KMS-11 (cell line): ENCODE measurements around the gene MOB1B.

Experiments used
- H2AFZ ChIP-seq: fragments of 200-600 bp; sonication (generic); 2 replicates; pipeline ENCODE4 v1.6.1; 2016; ENCODE audit warnings: antibody characterized with exemption, mixed run types, low read depth
- H3K27ac ChIP-seq: fragments of 200-600 bp; sonication (generic); 2 replicates; pipeline ENCODE4 v1.6.1; 2016; ENCODE audit warnings: mild to moderate bottlenecking, mixed run types
- H3K27me3 ChIP-seq: fragments of 200-600 bp; sonication (generic); 2 replicates; pipeline ENCODE4 v1.6.1; 2017; ENCODE audit warnings: mild to moderate bottlenecking, low read depth, mixed run types, moderate library complexity; ENCODE audit not compliant: insufficient read depth
- H3K36me3 ChIP-seq: fragments of 200-600 bp; sonication (generic); 2 replicates; pipeline ENCODE4 v1.6.1; 2017; ENCODE audit warnings: mild to moderate bottlenecking, mixed run types; ENCODE audit not compliant: insufficient read depth
- H3K4me1 ChIP-seq: fragments of 200-600 bp; sonication (generic); 2 replicates; pipeline ENCODE4 v1.6.1; 2016; ENCODE audit warnings: mild to moderate bottlenecking, low read depth, mixed run types; ENCODE audit not compliant: poor library complexity, severe bottlenecking
- H3K4me2 ChIP-seq: fragments of 200-600 bp; sonication (generic); 2 replicates; pipeline ENCODE4 v1.7.0; 2016; ENCODE audit warnings: mild to moderate bottlenecking, mixed run types
- H3K4me3 ChIP-seq: fragments of 200-600 bp; sonication (generic); IDR thresholded peaks from 2 replicates; pipeline ENCODE4 v1.6.1; 2017; ENCODE audit warnings: low read depth, low read length, mixed read lengths; ENCODE audit not compliant: insufficient read depth
- H3K79me2 ChIP-seq: fragments of 200-600 bp; sonication (generic); 2 replicates; pipeline ENCODE4 v1.6.1; 2016; ENCODE audit warnings: low read depth, mixed run types; ENCODE audit not compliant: insufficient read depth
- H3K9ac ChIP-seq: fragments of 200-600 bp; sonication (generic); 2 replicates; pipeline ENCODE4 v1.6.1; 2016; ENCODE audit warnings: mild to moderate bottlenecking, mixed run types
- H4K20me1 ChIP-seq: fragments of 200-600 bp; sonication (generic); 2 replicates; pipeline ENCODE4 v1.6.1; 2016; ENCODE audit warnings: mild to moderate bottlenecking, mixed run types; ENCODE audit not compliant: insufficient read depth
- TF ChIP-seq, protein P1 (sequence below): fragments of 200-600 bp; sonication (generic); conservative IDR thresholded peaks from 2 replicates; pipeline ENCODE4 v1.6.1; 2017; ENCODE audit warnings: low read depth, mild to moderate bottlenecking, antibody characterized with exemption, low read length, moderate library complexity, mixed read lengths

The MOB1B gene

DNA sequence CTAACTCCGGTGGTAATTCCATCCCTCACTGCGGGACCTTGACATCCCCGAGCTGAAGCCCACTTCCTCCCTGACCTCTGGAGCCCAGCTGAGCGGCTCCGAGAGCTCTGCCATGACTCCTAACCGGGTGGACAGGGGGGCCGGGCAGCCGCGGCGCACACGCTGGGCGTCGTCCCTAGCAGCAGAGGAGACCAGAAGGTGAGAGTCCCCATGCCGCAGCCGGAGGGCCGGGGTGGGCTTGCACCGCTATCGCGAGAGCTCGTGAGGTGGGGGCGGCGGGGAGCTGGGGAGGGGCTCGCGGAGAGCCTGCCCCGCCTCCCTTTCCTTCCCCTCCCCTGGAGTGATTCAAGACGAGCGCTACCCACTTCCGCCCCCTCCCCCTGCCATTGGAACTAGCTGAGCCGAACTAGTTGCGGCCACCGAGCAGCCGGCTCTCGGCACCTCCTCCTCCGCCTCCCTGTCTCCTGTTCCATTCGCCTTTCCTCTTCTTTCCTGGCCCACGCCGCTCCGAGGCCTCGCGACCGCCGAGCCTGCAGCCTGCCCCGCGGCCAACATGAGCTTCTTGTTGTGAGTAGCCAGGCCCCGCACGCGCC lies at the start of gene MOB1B:
TSS of gene MOB1B (plus strand) at position 386 of the 593 bp plus-strand sequence. CDS start at position 554, 168 bp downstream.
- Histone ChIP-seq H3K9ac (peak within 1 kb of the TSS; percentile 65), H3K27ac (no peak within 1 kb of the TSS), H3K4me3 (peak within 1 kb of the TSS; percentile 80), H2AFZ (peak within 1 kb of the TSS; percentile 99), H3K79me2 (peaks cover 18% of the 10 kb centered on the region; the same call in 1 of the 2 replicates), H4K20me1 (no peaks in the 10 kb centered on the region), H3K4me2 (peak within 1 kb of the TSS; percentile 62), H3K4me1 (peaks cover 10% of the 10 kb centered on the region), H3K27me3 (no peaks in the 10 kb centered on the region), H3K36me3 (no peaks in the 10 kb centered on the region)
- TF ChIP-seq, protein P1, sequence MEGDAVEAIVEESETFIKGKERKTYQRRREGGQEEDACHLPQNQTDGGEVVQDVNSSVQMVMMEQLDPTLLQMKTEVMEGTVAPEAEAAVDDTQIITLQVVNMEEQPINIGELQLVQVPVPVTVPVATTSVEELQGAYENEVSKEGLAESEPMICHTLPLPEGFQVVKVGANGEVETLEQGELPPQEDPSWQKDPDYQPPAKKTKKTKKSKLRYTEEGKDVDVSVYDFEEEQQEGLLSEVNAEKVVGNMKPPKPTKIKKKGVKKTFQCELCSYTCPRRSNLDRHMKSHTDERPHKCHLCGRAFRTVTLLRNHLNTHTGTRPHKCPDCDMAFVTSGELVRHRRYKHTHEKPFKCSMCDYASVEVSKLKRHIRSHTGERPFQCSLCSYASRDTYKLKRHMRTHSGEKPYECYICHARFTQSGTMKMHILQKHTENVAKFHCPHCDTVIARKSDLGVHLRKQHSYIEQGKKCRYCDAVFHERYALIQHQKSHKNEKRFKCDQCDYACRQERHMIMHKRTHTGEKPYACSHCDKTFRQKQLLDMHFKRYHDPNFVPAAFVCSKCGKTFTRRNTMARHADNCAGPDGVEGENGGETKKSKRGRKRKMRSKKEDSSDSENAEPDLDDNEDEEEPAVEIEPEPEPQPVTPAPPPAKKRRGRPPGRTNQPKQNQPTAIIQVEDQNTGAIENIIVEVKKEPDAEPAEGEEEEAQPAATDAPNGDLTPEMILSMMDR = no peak

DNA sequence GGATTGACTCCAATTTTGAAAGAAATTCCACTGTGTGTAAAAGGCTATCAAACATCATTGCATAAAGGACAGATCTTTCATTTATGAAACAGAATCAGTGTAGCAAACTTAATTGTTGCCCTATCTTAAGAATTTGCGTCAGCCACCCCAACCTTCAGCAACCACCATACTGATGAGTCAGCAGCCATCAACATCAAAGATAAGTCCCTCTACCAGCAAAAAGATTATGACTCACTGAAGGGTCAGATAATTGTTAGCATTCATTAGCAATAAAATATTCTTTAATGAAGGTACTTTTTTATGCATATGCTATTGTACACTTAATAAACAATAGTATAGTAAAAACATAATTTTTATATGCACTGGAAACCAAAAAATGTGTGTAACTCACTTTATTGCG lies 46.7 kb upstream of the MOB1B start:
- Histone ChIP-seq H3K4me2 (no peak overlapping the region), H4K20me1 (no peaks in the 10 kb centered on the region), H3K79me2 (no peaks in the 10 kb centered on the region), H2AFZ (no peak overlapping the region), H3K4me3 (no peak overlapping the region), H3K4me1 (no peaks in the 10 kb centered on the region), H3K36me3 (no peaks in the 10 kb centered on the region), H3K27ac (no peak overlapping the region), H3K9ac (no peak overlapping the region), H3K27me3 (no peaks in the 10 kb centered on the region)
- TF ChIP-seq, protein P1 = no peak

DNA sequence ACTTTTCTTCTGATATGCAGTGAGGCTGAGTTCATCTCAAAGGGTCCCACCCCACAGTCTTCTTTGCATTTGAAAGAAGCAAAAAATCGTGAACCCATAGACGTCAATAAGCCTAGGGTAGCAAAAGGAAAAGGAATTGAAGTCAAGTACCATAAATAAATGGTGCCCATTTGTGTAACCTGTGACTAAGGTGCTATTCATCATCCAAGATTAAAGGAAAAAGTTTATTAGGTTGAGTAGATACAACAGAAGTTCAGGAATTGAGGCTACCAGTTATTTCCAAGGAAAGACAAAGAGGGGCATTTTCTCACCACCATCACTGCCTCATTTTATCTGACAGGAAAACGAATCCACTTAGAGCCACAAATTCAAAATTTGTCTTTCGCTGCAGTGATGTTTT lies 43.7 kb upstream of the MOB1B start:
- Histone ChIP-seq H3K27me3 (no peaks in the 10 kb centered on the region), H2AFZ (no peak overlapping the region), H3K27ac (no peak overlapping the region), H3K79me2 (no peaks in the 10 kb centered on the region), H3K4me1 (no peaks in the 10 kb centered on the region), H3K4me3 (no peak overlapping the region), H3K9ac (no peak overlapping the region), H4K20me1 (no peaks in the 10 kb centered on the region), H3K36me3 (no peaks in the 10 kb centered on the region), H3K4me2 (no peak overlapping the region)
- TF ChIP-seq, protein P1 = no peak

DNA sequence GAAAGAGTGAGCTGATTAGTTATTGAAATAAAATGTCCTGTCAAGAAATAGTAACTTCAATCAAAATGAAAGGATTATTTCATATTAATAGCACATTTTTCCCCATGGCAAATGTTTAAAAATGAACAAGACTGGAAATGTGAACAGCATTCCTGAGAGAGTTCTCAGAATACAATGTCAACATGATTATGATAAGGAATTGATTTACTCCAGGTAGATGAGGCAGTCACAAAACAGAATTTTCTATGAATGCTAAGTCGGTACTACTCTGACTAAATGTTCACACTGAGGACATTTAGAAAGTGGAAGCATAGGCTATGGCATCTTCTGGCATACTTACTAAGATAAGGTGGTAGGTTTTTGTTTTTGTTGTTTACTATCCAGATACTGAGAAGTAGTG lies 43.1 kb upstream of the MOB1B start:
- Histone ChIP-seq H3K36me3 (no peaks in the 10 kb centered on the region), H3K4me1 (no peaks in the 10 kb centered on the region), H3K9ac (no peak overlapping the region), H3K27ac (no peak overlapping the region), H4K20me1 (no peaks in the 10 kb centered on the region), H3K4me2 (no peak overlapping the region), H3K4me3 (no peak overlapping the region), H3K27me3 (no peaks in the 10 kb centered on the region), H2AFZ (no peak overlapping the region), H3K79me2 (no peaks in the 10 kb centered on the region)
- TF ChIP-seq, protein P1 = no peak
